ENCODE measurements around the gene EFR3B. TPM values are rescaled to one million over a fixed set of nuclear protein-coding genes. Genes with fewer than 3 reads are reported as not detected.

EFR3B gene
- total RNA-seq, 1 donor from 2014 or later: 17.2 TPM

GRCh38 chr2:25115902-25116301 is 74.0 kb downstream of the EFR3B start:
- peaks cover 5% of the 10 kb centered on the region for H3K4me1 Mint-ChIP-seq
- no peak overlapping the region for H3K4me3 Mint-ChIP-seq
- TF ChIP-seq, protein P1, sequence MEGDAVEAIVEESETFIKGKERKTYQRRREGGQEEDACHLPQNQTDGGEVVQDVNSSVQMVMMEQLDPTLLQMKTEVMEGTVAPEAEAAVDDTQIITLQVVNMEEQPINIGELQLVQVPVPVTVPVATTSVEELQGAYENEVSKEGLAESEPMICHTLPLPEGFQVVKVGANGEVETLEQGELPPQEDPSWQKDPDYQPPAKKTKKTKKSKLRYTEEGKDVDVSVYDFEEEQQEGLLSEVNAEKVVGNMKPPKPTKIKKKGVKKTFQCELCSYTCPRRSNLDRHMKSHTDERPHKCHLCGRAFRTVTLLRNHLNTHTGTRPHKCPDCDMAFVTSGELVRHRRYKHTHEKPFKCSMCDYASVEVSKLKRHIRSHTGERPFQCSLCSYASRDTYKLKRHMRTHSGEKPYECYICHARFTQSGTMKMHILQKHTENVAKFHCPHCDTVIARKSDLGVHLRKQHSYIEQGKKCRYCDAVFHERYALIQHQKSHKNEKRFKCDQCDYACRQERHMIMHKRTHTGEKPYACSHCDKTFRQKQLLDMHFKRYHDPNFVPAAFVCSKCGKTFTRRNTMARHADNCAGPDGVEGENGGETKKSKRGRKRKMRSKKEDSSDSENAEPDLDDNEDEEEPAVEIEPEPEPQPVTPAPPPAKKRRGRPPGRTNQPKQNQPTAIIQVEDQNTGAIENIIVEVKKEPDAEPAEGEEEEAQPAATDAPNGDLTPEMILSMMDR (IDR thresholded peaks at IDR 0.05): no peak
- TF ChIP-seq EZH2phosphoT487 (IDR thresholded peaks at IDR 0.05) (no peak), EZH2 (IDR thresholded peaks at IDR 0.05) (no peak)
- no peak overlapping the region for H2AFZ ChIP-seq (replicated peaks)
- H3F3A ChIP-seq (ENCODE audit: low read depth): no peaks in the 10 kb centered on the region
- no peaks in the 10 kb centered on the region for H3K27me3 Mint-ChIP-seq (ENCODE audit: insufficient read depth, low read depth)
- no peaks in the 10 kb centered on the region for H3K9me3 Mint-ChIP-seq
- H3K79me2 ChIP-seq (ENCODE audit: low read depth): no peaks in the 10 kb centered on the region
- H3K27ac ChIP-seq: no peak overlapping the region
- peaks cover 4% of the 10 kb centered on the region for H3K36me3 Mint-ChIP-seq
- H3K9ac ChIP-seq: no peak overlapping the region
- no peak overlapping the region for H3K4me2 ChIP-seq
- no peak overlapping the region for H3K27ac Mint-ChIP-seq
- no peak for DNase-seq (ENCODE audit: low spot score)
- no peaks in the 10 kb centered on the region for H3K36me3 ChIP-seq
- H4K20me1 ChIP-seq (ENCODE audit: low read depth): no peaks in the 10 kb centered on the region
- no peaks in the 10 kb centered on the region for H3K27me3 ChIP-seq
- no peaks in the 10 kb centered on the region for H3K9me3 ChIP-seq (ENCODE audit: low read depth)
- no peak overlapping the region for H3K4me3 ChIP-seq
- no peaks in the 10 kb centered on the region for H3K4me1 ChIP-seq

DNA sequence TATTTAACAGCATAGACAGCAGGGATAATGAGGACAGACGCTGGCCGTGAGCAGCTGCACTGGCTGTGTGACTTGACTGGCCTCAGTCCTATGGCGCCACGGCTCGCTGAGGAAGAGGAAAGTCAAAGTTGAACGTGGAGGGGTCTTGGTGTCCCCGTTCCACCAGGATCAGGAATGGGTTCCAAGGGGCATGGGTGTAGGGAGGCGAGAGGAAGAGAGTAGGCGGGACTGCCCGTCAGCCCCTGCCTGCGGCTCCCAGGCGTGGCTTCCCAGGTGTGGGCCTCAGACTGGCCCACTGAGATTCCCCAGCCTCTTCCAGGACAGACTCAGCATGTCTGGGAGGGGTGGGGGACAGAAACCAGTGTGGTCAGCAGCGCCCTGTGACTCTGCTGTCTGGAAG is 75.1 kb downstream of the EFR3B start:
- no peak for DNase-seq (ENCODE audit: low spot score)
- peaks cover 2% of the 10 kb centered on the region for H3K27me3 Mint-ChIP-seq (ENCODE audit: insufficient read depth, low read depth)
- Histone ChIP-seq H3F3A (ENCODE audit: low read depth) (no peaks in the 10 kb centered on the region), H3K4me2 (no peak overlapping the region), H3K27me3 (no peaks in the 10 kb centered on the region), H4K20me1 (ENCODE audit: low read depth) (no peaks in the 10 kb centered on the region), H3K4me3 (no peak overlapping the region), H3K36me3 (no peaks in the 10 kb centered on the region), H3K27ac (no peak overlapping the region), H3K4me1 (no peaks in the 10 kb centered on the region), H2AFZ (replicated peaks) (no peak overlapping the region), H3K9ac (no peak overlapping the region), H3K79me2 (ENCODE audit: low read depth) (no peaks in the 10 kb centered on the region), H3K9me3 (ENCODE audit: low read depth) (no peaks in the 10 kb centered on the region)
- TF ChIP-seq, protein P1 (IDR thresholded peaks at IDR 0.05): no peak
- no peak for TF ChIP-seq EZH2 (IDR thresholded peaks at IDR 0.05)
- no peak for TF ChIP-seq EZH2phosphoT487 (IDR thresholded peaks at IDR 0.05)
- H3K4me1 Mint-ChIP-seq: peaks cover 3% of the 10 kb centered on the region
- peaks cover 4% of the 10 kb centered on the region for H3K36me3 Mint-ChIP-seq
- H3K9me3 Mint-ChIP-seq: no peaks in the 10 kb centered on the region
- H3K4me3 Mint-ChIP-seq: no peak overlapping the region
- H3K27ac Mint-ChIP-seq: no peak overlapping the region

- Mint-ChIP-seq H3K36me3 (peaks cover 11% of the 10 kb centered on the region), H3K27me3 (ENCODE audit: insufficient read depth, low read depth) (peaks cover 4% of the 10 kb centered on the region), H3K9me3 (no peaks in the 10 kb centered on the region), H3K27ac (no peak overlapping the region), H3K4me1 (no peaks in the 10 kb centered on the region), H3K4me3 (no peak overlapping the region)
- Histone ChIP-seq H3K9me3 (ENCODE audit: low read depth) (no peaks in the 10 kb centered on the region), H3F3A (ENCODE audit: low read depth) (no peaks in the 10 kb centered on the region), H3K4me2 (no peak overlapping the region), H3K4me3 (no peak overlapping the region), H3K9ac (no peak overlapping the region), H3K27me3 (no peaks in the 10 kb centered on the region), H4K20me1 (ENCODE audit: low read depth) (no peaks in the 10 kb centered on the region), H3K79me2 (ENCODE audit: low read depth) (no peaks in the 10 kb centered on the region), H2AFZ (replicated peaks) (no peak overlapping the region), H3K27ac (no peak overlapping the region), H3K36me3 (no peaks in the 10 kb centered on the region), H3K4me1 (no peaks in the 10 kb centered on the region)
- TF ChIP-seq EZH2 (IDR thresholded peaks at IDR 0.05) (no peak), EZH2phosphoT487 (IDR thresholded peaks at IDR 0.05) (no peak)
- TF ChIP-seq, protein P1 (IDR thresholded peaks at IDR 0.05): no peak
- DNase-seq (ENCODE audit: low spot score): no peak
Measured at GRCh38 chr2:25119263-25119662, 77.4 kb downstream of the EFR3B start.

Data from neural progenitor cell (in vitro differentiated cells).